K562 (cell line): Measurements from ENCODE around the gene NRXN2. TPM values are rescaled to one million over a fixed set of nuclear protein-coding genes. Genes with fewer than 3 reads are reported as not detected.

Experiments
- ATAC-seq: fragments of 200-7000 bp; cut with Tn5 transposase; 3 replicates; pipeline ENCODE4 v1.9.1; 2020; ENCODE audit warnings: moderate library complexity
- BruUV-seq: library from RNA; stranded (reverse); fragments of 400-500 nt; replicated peaks from 2 replicates; lab custom pipeline; 2021; lab: Mats Ljungman, UMichigan
- CTCF ChIA-PET: fragments of 300-600 bp; formaldehyde crosslinking; extraction: SDS; loops from one replicate; lab custom pipeline; 2021; ENCODE audit warnings: low intra/inter-chr PET ratio; lab: Yijun Ruan, JAX
- POLR2A ChIA-PET: fragments of 300-600, 350-650 bp; sonication (Branson Sonifier 250); formaldehyde crosslinking; extraction: SDS; loops from one replicate; lab custom pipeline; 2021; ENCODE audit warnings: antibody characterized with exemption, inconsistent platforms; lab: Yijun Ruan, JAX
- DNase-seq, 4 experiments: peaks; one replicate each; pipeline versions ENCODE4 v3.0.0 to v3.0.0-alpha.2; 2011 to 2018; ENCODE audit warnings: low spot score in 3 of 4, mixed read lengths in 3 of 4; ENCODE audit errors: extremely low read depth in 1 of 4
- FAIRE-seq: peaks from 2 replicates; lab custom pipeline; 2011; peaks lifted over from hg19 to GRCh38; lab: Jason Lieb, UNC
- H2AFZ ChIP-seq: 2 replicates; pipeline ENCODE4 v1.6.0; 2011; ENCODE audit warnings: low read depth, low read length, control low read depth, inconsistent platforms
- H3K27ac ChIP-seq: fragments of 200-600 bp; 3 replicates; pipeline ENCODE4 v1.8.0; 2011; ENCODE audit warnings: low read depth, mild to moderate bottlenecking, control low read depth, inconsistent platforms, low read length, moderate library complexity, mixed read lengths; ENCODE audit errors: extremely low read depth
- H3K27me3 ChIP-seq, 2 experiments: fragments of 300-600 bp in 1 of 2; 2 replicates in 1 of 2; 3 replicates in 1 of 2; pipeline versions ENCODE4 v1.6.0 to v1.8.0; 2011; ENCODE audit warnings: inconsistent platforms in 2 of 2, low read length in 2 of 2, mild to moderate bottlenecking in 1 of 2, mixed read lengths in 1 of 2, moderate library complexity in 1 of 2; ENCODE audit not compliant: control insufficient read depth in 2 of 2, insufficient read depth in 2 of 2
- H3K36me3 ChIP-seq: fragments of 300-600 bp; 3 replicates; pipeline ENCODE4 v1.8.0; 2011; ENCODE audit warnings: mild to moderate bottlenecking, low read length, inconsistent platforms; ENCODE audit not compliant: control insufficient read depth, insufficient read depth
- H3K4me1 ChIP-seq, 2 experiments: fragments of 200-600 bp in 1 of 2; replicated peaks in 1 of 2; 2 replicates in 1 of 2; 3 replicates in 1 of 2; pipeline versions ENCODE4 v1.5.1 to v1.8.0; 2011; ENCODE audit warnings: inconsistent platforms in 2 of 2, low read length in 2 of 2, mild to moderate bottlenecking in 1 of 2, mixed read lengths in 1 of 2, moderate library complexity in 1 of 2; ENCODE audit not compliant: control insufficient read depth in 2 of 2, insufficient read depth in 2 of 2
- H3K4me2 ChIP-seq: 2 replicates; pipeline ENCODE4 v1.6.1; 2011; ENCODE audit warnings: low read length, control low read depth, inconsistent platforms, mixed read lengths; ENCODE audit not compliant: insufficient read depth
- H3K4me3 ChIP-seq: fragments of 200-600 bp; sonication (generic), shearing (Covaris generic); 2 replicates; pipeline ENCODE4 v1.5.1; 2016; ENCODE audit warnings: control low read depth, inconsistent platforms
- H3K79me2 ChIP-seq: fragments of 200-600 bp; 3 replicates; pipeline ENCODE4 v1.8.0; 2011; ENCODE audit warnings: low read length, inconsistent platforms; ENCODE audit not compliant: control insufficient read depth, insufficient read depth
- H3K9ac ChIP-seq, 2 experiments: 2 replicates each; pipeline versions ENCODE4 v1.6.0 to v1.6.1; 2011; ENCODE audit warnings: low read depth in 2 of 2, low read length in 2 of 2, control low read depth in 1 of 2, inconsistent platforms in 1 of 2, mild to moderate bottlenecking in 1 of 2, mixed read lengths in 1 of 2; ENCODE audit not compliant: insufficient read depth in 1 of 2
- H3K9me1 ChIP-seq: one replicate; pipeline ENCODE4 v1.6.0; 2011; ENCODE audit warnings: inconsistent platforms, mild to moderate bottlenecking, low read length, moderate library complexity; ENCODE audit not compliant: control insufficient read depth, insufficient read depth
- H3K9me3 ChIP-seq: replicated peaks from 2 replicates; pipeline ENCODE4 v1.5.1; 2011; ENCODE audit warnings: low read depth, low read length, inconsistent platforms; ENCODE audit not compliant: control insufficient read depth, insufficient read depth
- H4K20me1 ChIP-seq: replicated peaks from 2 replicates; pipeline ENCODE4 v1.6.1; 2011; ENCODE audit warnings: low read length, inconsistent platforms, mixed read lengths; ENCODE audit not compliant: control insufficient read depth, insufficient read depth
- AFF4 ChIP-seq: sonication (generic); formaldehyde crosslinking; IDR thresholded peaks from 2 replicates; pipeline ENCODE4 v1.8.0; 2023; ENCODE audit warnings: mild to moderate bottlenecking, missing genetic modification reagents
- ATF4 ChIP-seq: fragments of 450-650 bp; formaldehyde crosslinking; IDR thresholded peaks from 2 replicates; pipeline ENCODE4 v1.4.0; 2022; ENCODE audit warnings: mild to moderate bottlenecking, moderate library complexity
- CHD1 ChIP-seq: fragments of 200-600 bp; sonication (generic); IDR thresholded peaks from one replicate; pipeline ENCODE4 v1.6.1; 2012; ENCODE audit warnings: mild to moderate bottlenecking, moderate library complexity, low read length, inconsistent platforms
- ERF ChIP-seq: fragments of 450-650 bp; formaldehyde crosslinking; IDR thresholded peaks from 2 replicates; pipeline ENCODE4 v1.4.0; 2020; ENCODE audit warnings: mild to moderate bottlenecking, mixed read lengths
- ETS2 ChIP-seq: IDR thresholded peaks from 2 replicates; pipeline ENCODE4 v1.6.1; 2016; ENCODE audit warnings: borderline replicate concordance, missing genetic modification characterization, mild to moderate bottlenecking, moderate library complexity, missing compliant biosample characterization; ENCODE audit not compliant: poor library complexity, severe bottlenecking
- HNRNPL ChIP-seq: fragments of 200-400 bp; formaldehyde crosslinking; IDR thresholded peaks from 2 replicates; pipeline ENCODE4 v1.6.1; 2017; ENCODE audit warnings: low read depth, mild to moderate bottlenecking, low read length
- KDM5B ChIP-seq: fragments of 200-600 bp; sonication (generic); IDR thresholded peaks from 2 replicates; pipeline ENCODE4 v1.6.1; 2012; ENCODE audit warnings: low read depth, mild to moderate bottlenecking, moderate library complexity, low read length, control low read depth, inconsistent platforms; ENCODE audit not compliant: insufficient replicate concordance
- MCM5 ChIP-seq: fragments of 450-650 bp; IDR thresholded peaks from 2 replicates; pipeline ENCODE4 v1.6.1; 2016; ENCODE audit warnings: low read depth
- NFIC ChIP-seq: fragments of 450-650 bp; IDR thresholded peaks from 2 replicates; pipeline ENCODE4 v1.6.1; 2017; ENCODE audit warnings: mild to moderate bottlenecking, inconsistent platforms
- RCOR1 ChIP-seq, 2 experiments: IDR thresholded peaks; 2 replicates each; pipeline ENCODE4 v1.6.1; 2012; ENCODE audit warnings: low read depth in 2 of 2, low read length in 2 of 2, borderline replicate concordance in 1 of 2, improper control_type of control experiment in 1 of 2
- XRCC4 ChIP-seq: IDR thresholded peaks from one replicate; pipeline ENCODE4 v1.6.1; 2011; ENCODE audit not compliant: insufficient read depth, insufficient read length; ENCODE audit errors: extremely low read depth
- WGBS: fragments of 100-300 bp; shearing (Covaris generic); methylation state at CpG from one replicate; pipeline ENCODE4 v1.1.6; 2016; ENCODE audit warnings: low coverage, mixed read lengths; ENCODE audit not compliant: insufficient coverage; ENCODE audit errors: missing lambda C conversion rate; 5-methylcytosine and 5-hydroxymethylcytosine counted together
- in situ Hi-C: fragments of 300-500 bp; cut with MboI; formaldehyde crosslinking; loops from 4 replicates; pipeline ENCODE4 v1.15.0; 2018; ENCODE audit warnings: inconsistent platforms, mixed read lengths
- intact Hi-C: fragments of 100-400 bp; cut with micrococcal nuclease; formaldehyde crosslinking; loops from 2 replicates; pipeline ENCODE4 v1.14.2; 2022
- polyA plus RNA-seq, 8 experiments: library from polyadenylated mRNA; depleted of rRNA in 4 of 8; stranded (reverse) in 5 of 8; unstranded in 3 of 8; fragments of >200 nt; fragmentation: Nextera tagmentation in 2 of 8; fragmentation: Illumina TruSeq in 1 of 8; extraction: Ambion mirVana in 2 of 8; extraction: Trizol in 1 of 8; gene quantifications; 2 replicates each; pipeline versions ENCODE4 v1.2.1 to v1.2.3, GENCODE V29; 2011 to 2014; ENCODE audit warnings: inconsistent platforms in 1 of 8, missing spikeins in 1 of 8
- total RNA-seq, 7 experiments: library from RNA; depleted of rRNA in 6 of 7; stranded (reverse); fragments of >200 nt in 6 of 7; fragmentation: Illumina TruSeq in 2 of 7; extraction: Trizol in 2 of 7; gene quantifications; 2 replicates each; pipeline versions ENCODE4 v1.2.1 to v1.2.3, GENCODE V29; 2011 to 2021; ENCODE audit warnings: low replicate concordance in 1 of 7

The NRXN2 gene
- total and polyA plus RNA-seq, 9 of the 15 experiments (the other 6 are each of a cell fraction or from before 2014, with no cell fraction given) = 0.07 to 0.47 (median 0.15) TPM; not detected in 4

- H4K20me1 ChIP-seq = peaks cover 3% of the 10 kb centered on the region; the same call in 1 of the 2 replicates
- no peaks in the 10 kb centered on the region for H3K36me3 ChIP-seq
- CTCF ChIA-PET = no interaction called here
- no peak for FAIRE-seq
- no peaks in the 10 kb centered on the region for H3K9me3 ChIP-seq
- no peak for ATAC-seq
- H3K4me3 ChIP-seq = no peak overlapping the region
- TF ChIP-seq MCM5 = no peak
- TF ChIP-seq CHD1 = no peak
- TF ChIP-seq XRCC4 = no peak
- TF ChIP-seq KDM5B = no peak
- TF ChIP-seq ATF4 (CRISPR knock-in tag) = no peak
- TF ChIP-seq ERF (CRISPR knock-in tag) = no peak
- no peak for TF ChIP-seq ETS2 (tag)
- TF ChIP-seq AFF4 (CRISPR knock-in tag) = no peak
- TF ChIP-seq HNRNPL = no peak
- no peak for TF ChIP-seq RCOR1 (IDR thresholded peaks at IDR 0.05; ENCODE audit: borderline replicate concordance in 1 of 2, low read depth in 2 of 2, low read length in 2 of 2)
- no peak for TF ChIP-seq NFIC
- TF ChIP-seq, all 486 proteins: peak for 0
- intact Hi-C loops = no loop called here
- 5% methylated on average over 2 of the region's 2 CpGs for WGBS
- no peaks in the 10 kb centered on the region for H3K9me1 ChIP-seq
- POLR2A ChIA-PET = interaction anchor here (0.8 kb wide), 1 partner anchor 16 kb away, joined by 3 read pairs; no protein-coding TSS in a partner anchor
- H3K4me2 ChIP-seq = no peak overlapping the region
- no peak for DNase-seq
- H3K4me1 ChIP-seq = peaks cover 0 to 5% of the 10 kb centered on the region in 2 experiments; a peak in 2 of 5 replicates
- no TSS peak for BruUV-seq
- H3K9ac ChIP-seq = no peak overlapping the region
- peaks cover 52 to 54% of the 10 kb centered on the region in 2 experiments; a peak in 4 of 5 replicates for H3K27me3 ChIP-seq
- in situ Hi-C loops = no loop called here
- H3K27ac ChIP-seq = no peak overlapping the region
- H2AFZ ChIP-seq = no peak overlapping the region
- H3K79me2 ChIP-seq = no peaks in the 10 kb centered on the region
Observed at GRCh38 chr11:64676261-64676615, 46.8 kb downstream of the NRXN2 start.
